HCT116 (cell line): Measurements from ENCODE around the gene HUS1B.

Experiments
- EZH2 ChIP-seq: fragments of 200-600 bp; sonication (generic); IDR thresholded peaks from 2 replicates; pipeline ENCODE4 v1.6.1; 2017; ENCODE audit warnings: antibody characterized with exemption, mixed run types
- EZH2phosphoT487 ChIP-seq: fragments of 200-600 bp; IDR thresholded peaks from 2 replicates; pipeline ENCODE4 v1.6.1; 2018; ENCODE audit warnings: antibody characterized with exemption, borderline replicate concordance
- FOSL1 ChIP-seq: IDR thresholded peaks from 2 replicates; pipeline ENCODE4 v1.6.1; 2012; ENCODE audit warnings: low read depth
- JUND ChIP-seq: IDR thresholded peaks from 2 replicates; pipeline ENCODE4 v1.6.1; 2012
- MAX ChIP-seq: IDR thresholded peaks from 2 replicates; pipeline ENCODE4 v1.6.1; 2012
- RAD21 ChIP-seq: IDR thresholded peaks from 2 replicates; pipeline ENCODE4 v1.6.1; 2012; ENCODE audit warnings: low read depth, mild to moderate bottlenecking
- SP1 ChIP-seq: IDR thresholded peaks from 2 replicates; pipeline ENCODE4 v1.6.1; 2012; ENCODE audit warnings: low read depth
- TCF7L2 ChIP-seq: IDR thresholded peaks from 2 replicates; pipeline ENCODE4 v1.7.0; 2011; ENCODE audit warnings: borderline replicate concordance, inconsistent platforms; ENCODE audit not compliant: insufficient read depth, insufficient read length; ENCODE audit errors: extremely low read depth
- TF ChIP-seq, protein P1 (sequence below), 3 experiments: fragments of 200-600 bp in 1 of 3; sonication (generic) in 1 of 3; IDR thresholded peaks in 2 of 3; conservative IDR thresholded peaks in 1 of 3; 2 replicates each; pipeline ENCODE4 v1.5.1; 2012 to 2017; ENCODE audit warnings: low read depth in 2 of 3, low read length in 2 of 3, antibody characterized with exemption in 1 of 3, borderline replicate concordance in 1 of 3, control low read depth in 1 of 3, mild to moderate bottlenecking in 1 of 3, mixed read lengths in 1 of 3, mixed run types in 1 of 3, moderate library complexity in 1 of 3; ENCODE audit not compliant: insufficient read depth in 1 of 3

DNA sequence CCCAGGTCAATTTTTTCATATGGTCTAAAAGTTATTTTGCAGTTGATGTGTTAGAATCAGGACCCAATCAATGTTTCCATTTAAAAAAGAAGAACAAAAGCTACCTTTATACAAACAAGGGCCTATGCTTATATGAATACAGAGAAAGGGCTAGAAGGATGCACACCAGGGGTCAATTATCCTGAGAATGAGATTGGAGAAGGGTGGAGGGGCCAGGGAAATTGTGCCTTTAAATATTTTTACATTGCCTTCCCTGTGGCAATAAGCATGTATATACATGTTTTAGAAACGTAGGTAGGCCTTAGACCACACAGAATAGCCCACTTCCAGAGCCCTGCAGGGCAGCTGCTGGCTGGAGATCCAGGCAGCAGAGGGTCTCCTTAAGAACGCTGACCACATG, 23.4 kb upstream of the HUS1B start:
- TF ChIP-seq TCF7L2 (no peak), EZH2 (no peak), RAD21 (no peak), EZH2phosphoT487 (no peak), JUND (no peak), MAX (no peak), FOSL1 (no peak), SP1 (no peak)
- TF ChIP-seq, protein P1, sequence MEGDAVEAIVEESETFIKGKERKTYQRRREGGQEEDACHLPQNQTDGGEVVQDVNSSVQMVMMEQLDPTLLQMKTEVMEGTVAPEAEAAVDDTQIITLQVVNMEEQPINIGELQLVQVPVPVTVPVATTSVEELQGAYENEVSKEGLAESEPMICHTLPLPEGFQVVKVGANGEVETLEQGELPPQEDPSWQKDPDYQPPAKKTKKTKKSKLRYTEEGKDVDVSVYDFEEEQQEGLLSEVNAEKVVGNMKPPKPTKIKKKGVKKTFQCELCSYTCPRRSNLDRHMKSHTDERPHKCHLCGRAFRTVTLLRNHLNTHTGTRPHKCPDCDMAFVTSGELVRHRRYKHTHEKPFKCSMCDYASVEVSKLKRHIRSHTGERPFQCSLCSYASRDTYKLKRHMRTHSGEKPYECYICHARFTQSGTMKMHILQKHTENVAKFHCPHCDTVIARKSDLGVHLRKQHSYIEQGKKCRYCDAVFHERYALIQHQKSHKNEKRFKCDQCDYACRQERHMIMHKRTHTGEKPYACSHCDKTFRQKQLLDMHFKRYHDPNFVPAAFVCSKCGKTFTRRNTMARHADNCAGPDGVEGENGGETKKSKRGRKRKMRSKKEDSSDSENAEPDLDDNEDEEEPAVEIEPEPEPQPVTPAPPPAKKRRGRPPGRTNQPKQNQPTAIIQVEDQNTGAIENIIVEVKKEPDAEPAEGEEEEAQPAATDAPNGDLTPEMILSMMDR (IDR thresholded peaks at IDR 0.05 in 2 of 3, conservative IDR thresholded peaks at IDR 0.05 in 1 of 3; ENCODE audit: borderline replicate concordance in 1 of 3, insufficient read depth in 1 of 3, low read depth in 2 of 3, low read length in 2 of 3) = no peak
